ENCODE data around the gene PLK1.

The PLK1 gene

GRCh38 chr16:23682181-23682580, 3.5 kb downstream of the PLK1 start:
- no peak for DNase-seq

- no peak for DNase-seq
Observed at GRCh38 chr16:23683487-23683886, 4.8 kb downstream of the PLK1 start.

GRCh38 chr16:23687034-23687808, 8.5 kb downstream of the PLK1 start:
- no peak for DNase-seq

GRCh38 chr16:23689442-23690187, 10.9 kb downstream of the PLK1 start:
- no peak for DNase-seq

- DNase-seq = no peak
Observed at GRCh38 chr16:23690771-23691482, 12.2 kb downstream of the PLK1 start.

- DNase-seq = no peak
Observed at GRCh38 chr16:23691483-23692189, 12.9 kb downstream of the PLK1 start.

- DNase-seq = no peak
Observed at GRCh38 chr16:23692190-23692837, 13.6 kb downstream of the PLK1 start.

- DNase-seq = no peak
Observed at GRCh38 chr16:23694265-23694643, 15.6 kb downstream of the PLK1 start.

- no peak for DNase-seq
Observed at GRCh38 chr16:23694644-23695373, 16.1 kb downstream of the PLK1 start.

GRCh38 chr16:23695756-23696155, 17.1 kb downstream of the PLK1 start:
- DNase-seq = no peak

- DNase-seq = no peak
Observed at GRCh38 chr16:23699100-23699499, 20.4 kb downstream of the PLK1 start.

- DNase-seq = no peak
Observed at GRCh38 chr16:23700093-23700492, 21.4 kb downstream of the PLK1 start.

- DNase-seq = no peak
Observed at GRCh38 chr16:23700509-23700908, 21.8 kb downstream of the PLK1 start.

GRCh38 chr16:23701045-23701444, 22.4 kb downstream of the PLK1 start:
- DNase-seq = no peak

- DNase-seq = no peak
Observed at GRCh38 chr16:23702951-23703350, 24.3 kb downstream of the PLK1 start.

- no peak for DNase-seq
Observed at GRCh38 chr16:23704772-23705516, 26.3 kb downstream of the PLK1 start.

- DNase-seq = no peak
Observed at GRCh38 chr16:23705517-23705902, 26.8 kb downstream of the PLK1 start.

- no peak for DNase-seq
Observed at GRCh38 chr16:23706439-23706838, 27.8 kb downstream of the PLK1 start.

- no peak for DNase-seq
Observed at GRCh38 chr16:23709536-23709935, 30.8 kb downstream of the PLK1 start.

GRCh38 chr16:23710008-23710407, 31.3 kb downstream of the PLK1 start:
- DNase-seq = no peak

GRCh38 chr16:23710504-23710903, 31.8 kb downstream of the PLK1 start:
- DNase-seq = no peak

All from KG1 (cell line).